Cardiac muscle cell (in vitro differentiated cells and primary cell): ENCODE results near the gene BOLA3. TPM values are rescaled to one million over a fixed set of nuclear protein-coding genes. Genes with fewer than 3 reads are reported as not detected.

Experiments
- DNase-seq, 2 donors: peaks; one replicate each; pipeline versions ENCODE4 v3.0.0 to v3.0.0-alpha.2; 2010 to 2017; ENCODE audit warnings: low read depth in 1 of 2, low spot score in 1 of 2
- H3K27ac ChIP-seq: fragments of 200-600 bp; sonication (generic); 2 replicates; pipeline ENCODE4 v1.5.1; 2016
- H3K27me3 ChIP-seq: fragments of 200-600 bp; sonication (generic); 2 replicates; pipeline ENCODE4 v1.6.0; 2016; ENCODE audit warnings: control low read depth
- H3K36me3 ChIP-seq: fragments of 200-600 bp; sonication (generic); 2 replicates; pipeline ENCODE4 v1.5.1; 2016; ENCODE audit warnings: control low read depth
- H3K4me1 ChIP-seq: fragments of 200-600 bp; sonication (generic); 2 replicates; pipeline ENCODE4 v1.8.1; 2017; ENCODE audit warnings: low read depth, mild to moderate bottlenecking, mixed run types
- H3K4me3 ChIP-seq: fragments of 200-600 bp; sonication (generic); 2 replicates; pipeline ENCODE4 v1.5.1; 2016; ENCODE audit warnings: mild to moderate bottlenecking
- H3K9me3 ChIP-seq: fragments of 200-600 bp; sonication (generic); 2 replicates; pipeline ENCODE4 v1.5.1; 2017; ENCODE audit warnings: low read depth, mild to moderate bottlenecking, control low read depth
- polyA plus RNA-seq: library from polyadenylated mRNA; unstranded; fragments of >200 nt; fragmentation: Nextera tagmentation; extraction: Ambion mirVana; gene quantifications from 2 replicates; pipeline ENCODE4 v1.2.1, GENCODE V29; 2016
- total RNA-seq: library from RNA; depleted of rRNA; stranded (reverse); fragments of >200 nt; gene quantifications from 2 replicates; pipeline ENCODE4 v1.2.3, GENCODE V29; 2016
- TF ChIP-seq, protein P1 (sequence below): IDR thresholded peaks from 2 replicates; pipeline ENCODE4 v1.5.1; 2012; ENCODE audit warnings: low read depth, mild to moderate bottlenecking, low read length

BOLA3 gene
- total and polyA plus RNA-seq, 2 experiments from 2014 or later, result 27.0 to 124 TPM

DNA sequence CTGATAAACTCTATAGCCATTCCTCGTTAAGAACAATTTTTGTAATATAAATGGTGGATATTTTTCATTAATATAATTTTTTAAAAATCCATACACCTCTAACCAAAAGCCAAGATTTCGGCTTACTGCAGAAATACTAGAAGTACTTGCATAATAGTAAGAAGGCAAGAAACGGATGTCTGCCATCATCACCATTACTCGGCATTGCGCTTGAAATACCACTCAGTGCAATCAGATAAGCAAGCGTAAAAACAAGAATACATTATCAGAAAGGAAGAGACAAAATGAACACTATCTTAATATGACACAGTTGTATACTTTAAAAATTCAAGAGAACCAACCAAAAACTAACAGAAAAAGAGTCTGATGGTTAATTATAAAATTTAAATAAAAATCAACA is 15.2 kb upstream of the BOLA3 start:
- Histone ChIP-seq H3K36me3 (peaks cover 72% of the 10 kb centered on the region), H3K9me3 (no peaks in the 10 kb centered on the region)
- TF ChIP-seq, protein P1, sequence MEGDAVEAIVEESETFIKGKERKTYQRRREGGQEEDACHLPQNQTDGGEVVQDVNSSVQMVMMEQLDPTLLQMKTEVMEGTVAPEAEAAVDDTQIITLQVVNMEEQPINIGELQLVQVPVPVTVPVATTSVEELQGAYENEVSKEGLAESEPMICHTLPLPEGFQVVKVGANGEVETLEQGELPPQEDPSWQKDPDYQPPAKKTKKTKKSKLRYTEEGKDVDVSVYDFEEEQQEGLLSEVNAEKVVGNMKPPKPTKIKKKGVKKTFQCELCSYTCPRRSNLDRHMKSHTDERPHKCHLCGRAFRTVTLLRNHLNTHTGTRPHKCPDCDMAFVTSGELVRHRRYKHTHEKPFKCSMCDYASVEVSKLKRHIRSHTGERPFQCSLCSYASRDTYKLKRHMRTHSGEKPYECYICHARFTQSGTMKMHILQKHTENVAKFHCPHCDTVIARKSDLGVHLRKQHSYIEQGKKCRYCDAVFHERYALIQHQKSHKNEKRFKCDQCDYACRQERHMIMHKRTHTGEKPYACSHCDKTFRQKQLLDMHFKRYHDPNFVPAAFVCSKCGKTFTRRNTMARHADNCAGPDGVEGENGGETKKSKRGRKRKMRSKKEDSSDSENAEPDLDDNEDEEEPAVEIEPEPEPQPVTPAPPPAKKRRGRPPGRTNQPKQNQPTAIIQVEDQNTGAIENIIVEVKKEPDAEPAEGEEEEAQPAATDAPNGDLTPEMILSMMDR, result no peak

DNA sequence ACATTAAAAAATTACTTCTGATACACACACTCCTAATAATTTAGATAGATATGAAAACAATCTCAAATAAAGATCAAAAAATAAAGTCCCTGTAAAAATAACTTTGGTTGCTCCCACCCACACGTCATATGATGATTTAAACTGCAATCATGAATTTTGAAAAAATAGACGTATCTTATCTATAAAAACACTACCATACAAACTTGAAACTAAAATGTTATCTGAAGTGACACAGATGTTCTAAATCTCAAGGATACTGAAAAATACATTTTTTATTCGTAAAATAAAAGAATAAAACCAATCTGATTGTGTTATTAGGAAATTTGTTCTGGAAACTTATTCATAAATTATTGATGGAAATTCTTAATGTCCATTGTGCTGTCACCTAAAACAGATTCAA is 8.1 kb upstream of the BOLA3 start:
- Histone ChIP-seq H3K4me3 (no peak overlapping the region), H3K27me3 (no peaks in the 10 kb centered on the region), H3K36me3 (peaks cover 56% of the 10 kb centered on the region), H3K9me3 (no peaks in the 10 kb centered on the region), H3K4me1 (no peaks in the 10 kb centered on the region), H3K27ac (no peak overlapping the region)
- no peak for DNase-seq
- TF ChIP-seq, protein P1, result no peak

More for the DNA sequence above, 15.2 kb upstream of the BOLA3 start:
- Histone ChIP-seq H3K27ac (no peak overlapping the region), H3K4me1 (no peaks in the 10 kb centered on the region), H3K4me3 (no peak overlapping the region), H3K27me3 (no peaks in the 10 kb centered on the region)
- no peak for DNase-seq

DNA sequence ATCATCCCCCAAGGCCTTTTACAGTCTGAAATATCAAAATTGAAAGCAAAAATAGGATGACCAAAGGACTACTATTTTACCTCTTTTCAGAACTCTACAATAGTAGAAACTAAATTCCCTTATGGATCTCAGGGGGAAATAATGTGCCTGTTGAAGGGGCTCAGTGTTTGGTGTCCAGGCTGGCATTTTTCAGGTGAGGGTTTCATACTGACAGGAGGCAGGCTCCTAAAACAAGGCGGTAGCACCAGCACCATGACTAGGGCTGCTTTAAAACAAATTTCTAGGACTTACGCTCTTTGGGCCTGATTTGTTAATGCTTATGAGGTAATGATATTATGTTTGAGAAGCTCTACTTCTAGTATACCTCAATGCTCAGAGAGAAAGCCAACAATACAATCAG is 5.2 kb upstream of the BOLA3 start:
- DNase-seq, result no peak
- no peaks in the 10 kb centered on the region for H3K9me3 ChIP-seq
- TF ChIP-seq, protein P1, result no peak

DNA sequence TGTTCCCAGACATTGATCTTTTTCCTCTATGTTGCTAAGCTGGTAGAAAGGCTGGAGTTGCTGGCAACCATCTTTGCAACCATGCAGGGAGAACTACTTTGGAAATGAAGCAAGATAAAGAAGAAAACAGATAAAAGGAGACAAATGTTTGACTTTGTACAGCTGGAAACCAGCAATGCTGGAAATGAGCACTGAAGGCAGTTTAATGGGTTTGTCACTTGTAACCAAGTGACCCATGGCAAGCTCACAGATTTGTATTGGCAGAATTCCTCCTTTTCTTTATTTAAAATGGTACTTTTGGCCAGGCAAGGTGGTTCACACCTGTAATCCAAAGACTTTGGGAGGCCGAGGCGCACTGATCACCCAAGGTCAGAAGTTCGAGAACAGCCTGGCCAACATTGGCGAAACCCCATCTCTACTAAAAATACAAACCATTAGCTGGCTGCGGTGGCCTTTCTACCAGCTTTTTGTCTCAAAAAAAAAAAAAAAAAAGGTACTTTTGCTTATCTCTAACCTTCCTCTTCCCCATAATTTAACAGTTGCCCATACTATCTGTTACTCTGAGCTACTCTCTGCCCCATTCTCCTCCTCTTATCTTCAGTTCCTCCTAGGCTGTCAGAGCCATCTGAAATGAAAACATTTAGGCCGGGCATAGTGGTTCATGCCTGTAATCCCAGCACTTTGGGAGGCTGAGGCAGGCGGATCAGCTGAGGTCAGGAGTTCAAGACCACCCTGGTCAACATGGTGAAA is 2.0 kb upstream of the BOLA3 start:
- peaks cover 10% of the 10 kb centered on the region for H3K4me1 ChIP-seq
- no peak overlapping the region for H3K27ac ChIP-seq
- no peaks in the 10 kb centered on the region for H3K27me3 ChIP-seq
- H3K9me3 ChIP-seq, result no peaks in the 10 kb centered on the region
- H3K36me3 ChIP-seq, result peaks cover 15% of the 10 kb centered on the region
- no peak for DNase-seq
- TF ChIP-seq, protein P1, result no peak
- no peak overlapping the region for H3K4me3 ChIP-seq

More for the DNA sequence above, 5.2 kb upstream of the BOLA3 start:
- Histone ChIP-seq H3K36me3 (peaks cover 43% of the 10 kb centered on the region), H3K4me1 (peaks cover 4% of the 10 kb centered on the region), H3K4me3 (no peak overlapping the region), H3K27ac (no peak overlapping the region), H3K27me3 (no peaks in the 10 kb centered on the region)

DNA sequence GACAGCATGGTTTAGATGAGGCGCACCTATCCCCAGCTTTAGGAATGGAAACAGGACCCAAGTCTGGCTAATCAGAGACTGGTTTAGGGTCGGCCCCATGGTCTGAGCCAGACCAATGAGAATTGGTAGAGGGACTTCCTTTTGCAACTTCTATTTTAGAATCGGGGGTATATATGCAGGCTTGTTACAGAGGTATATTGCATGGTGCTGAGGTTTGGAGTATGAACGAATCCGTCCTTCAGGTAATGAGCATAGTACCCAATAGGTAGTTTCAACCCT is 1.5 kb upstream of the BOLA3 start:
- Histone ChIP-seq H3K27me3 (no peaks in the 10 kb centered on the region), H3K4me1 (peaks cover 10% of the 10 kb centered on the region), H3K4me3 (no peak overlapping the region), H3K36me3 (peaks cover 14% of the 10 kb centered on the region), H3K27ac (no peak overlapping the region), H3K9me3 (no peaks in the 10 kb centered on the region)
- DNase-seq, result no peak
- TF ChIP-seq, protein P1, result no peak
